ENCODE data around the gene CIPC.

The CIPC gene, protein sequence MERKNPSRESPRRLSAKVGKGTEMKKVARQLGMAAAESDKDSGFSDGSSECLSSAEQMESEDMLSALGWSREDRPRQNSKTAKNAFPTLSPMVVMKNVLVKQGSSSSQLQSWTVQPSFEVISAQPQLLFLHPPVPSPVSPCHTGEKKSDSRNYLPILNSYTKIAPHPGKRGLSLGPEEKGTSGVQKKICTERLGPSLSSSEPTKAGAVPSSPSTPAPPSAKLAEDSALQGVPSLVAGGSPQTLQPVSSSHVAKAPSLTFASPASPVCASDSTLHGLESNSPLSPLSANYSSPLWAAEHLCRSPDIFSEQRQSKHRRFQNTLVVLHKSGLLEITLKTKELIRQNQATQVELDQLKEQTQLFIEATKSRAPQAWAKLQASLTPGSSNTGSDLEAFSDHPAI

DNA sequence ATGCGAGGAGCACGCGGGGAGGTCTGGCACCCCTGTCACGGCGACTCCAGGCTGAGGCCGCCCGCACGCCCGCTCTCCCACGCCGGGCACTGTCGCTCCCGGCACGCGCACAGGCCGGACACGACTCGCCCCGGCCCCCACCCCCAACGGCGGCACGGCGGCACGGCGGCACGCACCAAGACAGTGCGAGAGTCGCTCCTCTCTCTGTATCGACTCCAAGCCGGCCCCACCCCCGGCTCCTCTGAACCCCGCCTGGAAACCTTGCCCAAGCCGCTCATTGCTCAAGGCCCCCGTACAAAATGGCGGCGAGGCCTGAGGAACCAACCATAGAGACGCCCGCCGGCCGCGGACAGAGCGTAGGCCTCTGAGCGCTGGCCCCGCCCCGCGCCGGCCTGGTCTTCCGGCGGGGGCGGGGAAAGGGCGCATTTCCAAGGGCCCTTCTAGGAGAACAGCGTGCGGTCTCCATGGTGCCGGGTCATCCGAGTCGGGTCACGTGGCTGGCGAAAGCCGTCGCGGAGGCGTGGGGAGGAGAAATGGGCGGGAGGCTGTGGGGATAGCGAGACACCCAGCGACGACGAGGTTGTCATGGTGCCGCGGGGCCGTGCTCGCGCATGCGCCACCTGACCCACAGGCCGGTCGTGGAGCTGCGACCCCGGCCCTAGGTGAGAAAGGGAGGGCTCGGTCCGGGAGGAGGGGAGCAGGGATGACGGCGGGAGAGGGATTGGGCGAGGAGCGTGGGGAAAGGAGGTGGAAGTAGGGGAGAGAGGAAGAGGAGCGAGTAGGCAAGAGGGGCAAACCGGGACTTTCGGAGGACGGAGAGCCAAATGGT, at the start of gene CIPC:
Gene CIPC, plus strand, starts transcription at position 559 of the 829 bp plus-strand sequence. CDS start 7,451 bp downstream, outside the sequence.
- Histone ChIP-seq H3K9ac (ENCODE audit: low read depth, low read length) (peak within 1 kb of the TSS; percentile 84), H3K9me3 (ENCODE audit: control insufficient read depth, insufficient read depth, low read length) (no peaks in the 10 kb centered on the region), H3K27me3 (ENCODE audit: control insufficient read depth, insufficient read depth, low read length) (no peaks in the 10 kb centered on the region)

GRCh38 chr14:77051116-77051515, 46.9 kb upstream of the CIPC start:
- Histone ChIP-seq H3K9ac (ENCODE audit: low read depth, low read length) (no peak overlapping the region), H3K4me3 (ENCODE audit: low read depth, low read length) (no peak overlapping the region), H3K36me3 (ENCODE audit: control insufficient read depth, insufficient read depth, low read length) (no peaks in the 10 kb centered on the region), H3K4me1 (ENCODE audit: control insufficient read depth, insufficient read depth, low read length) (peaks cover 6% of the 10 kb centered on the region; the same call in 1 of the 2 replicates), H3K9me3 (ENCODE audit: control insufficient read depth, insufficient read depth, low read length) (0 out of 2 replicates have a peak, but pooled peaks cover 2% of the 10 kb centered on the region), H3K27me3 (ENCODE audit: control insufficient read depth, insufficient read depth, low read length) (no peaks in the 10 kb centered on the region), H3K27ac (ENCODE audit: low read depth, low read length) (no peak overlapping the region)

More for the DNA sequence above, at the start of gene CIPC:
- H3K4me3 ChIP-seq (ENCODE audit: low read depth, low read length) = peak within 1 kb of the TSS; percentile 95
- H3K27ac ChIP-seq (ENCODE audit: low read depth, low read length) = peak within 1 kb of the TSS; percentile 97
- H3K4me1 ChIP-seq (ENCODE audit: control insufficient read depth, insufficient read depth, low read length) = peaks cover 24% of the 10 kb centered on the region
- H3K36me3 ChIP-seq (ENCODE audit: control insufficient read depth, insufficient read depth, low read length) = no peaks in the 10 kb centered on the region

- peaks cover 6% of the 10 kb centered on the region; the same call in 1 of the 2 replicates for H3K4me1 ChIP-seq (ENCODE audit: control insufficient read depth, insufficient read depth, low read length)
- H3K27me3 ChIP-seq (ENCODE audit: control insufficient read depth, insufficient read depth, low read length) = no peaks in the 10 kb centered on the region
- H3K9me3 ChIP-seq (ENCODE audit: control insufficient read depth, insufficient read depth, low read length) = 0 out of 2 replicates have a peak, but pooled peaks cover 2% of the 10 kb centered on the region
- H3K36me3 ChIP-seq (ENCODE audit: control insufficient read depth, insufficient read depth, low read length) = no peaks in the 10 kb centered on the region
- H3K4me3 ChIP-seq (ENCODE audit: low read depth, low read length) = no peak overlapping the region
- H3K27ac ChIP-seq (ENCODE audit: low read depth, low read length) = no peak overlapping the region
- no peak overlapping the region for H3K9ac ChIP-seq (ENCODE audit: low read depth, low read length)
Measured at GRCh38 chr14:77052281-77053044, 45.6 kb upstream of the CIPC start.

- no peak overlapping the region for H3K27ac ChIP-seq (ENCODE audit: low read depth, low read length)
- peaks cover 6% of the 10 kb centered on the region; the same call in 1 of the 2 replicates for H3K4me1 ChIP-seq (ENCODE audit: control insufficient read depth, insufficient read depth, low read length)
- H3K27me3 ChIP-seq (ENCODE audit: control insufficient read depth, insufficient read depth, low read length) = no peaks in the 10 kb centered on the region
- H3K9ac ChIP-seq (ENCODE audit: low read depth, low read length) = no peak overlapping the region
- 0 out of 2 replicates have a peak, but pooled peaks cover 2% of the 10 kb centered on the region for H3K9me3 ChIP-seq (ENCODE audit: control insufficient read depth, insufficient read depth, low read length)
- no peak overlapping the region for H3K4me3 ChIP-seq (ENCODE audit: low read depth, low read length)
- no peaks in the 10 kb centered on the region for H3K36me3 ChIP-seq (ENCODE audit: control insufficient read depth, insufficient read depth, low read length)
Measured at GRCh38 chr14:77053046-77053841, 44.8 kb upstream of the CIPC start.

DNA sequence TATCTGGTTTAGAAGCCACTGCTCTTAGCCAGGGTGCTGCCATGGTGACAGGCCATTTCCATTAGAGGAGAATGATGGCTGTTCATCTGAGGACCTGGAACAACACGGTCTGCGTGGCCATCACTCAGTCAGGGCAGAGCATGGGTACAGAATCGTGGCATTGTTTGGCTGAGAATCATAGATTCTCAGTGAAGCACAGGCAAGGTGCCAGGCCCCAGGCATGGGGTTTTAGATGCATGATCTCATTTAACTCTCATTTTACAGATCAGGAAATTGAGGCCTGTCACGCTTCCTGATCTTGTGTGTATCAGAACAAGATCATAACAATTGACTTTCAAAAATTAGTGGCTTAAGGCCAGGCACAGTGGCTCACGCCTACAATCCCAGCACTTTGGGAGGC, 42.8 kb upstream of the CIPC start:
- Histone ChIP-seq H3K27ac (ENCODE audit: low read depth, low read length) (no peak overlapping the region), H3K4me3 (ENCODE audit: low read depth, low read length) (no peak overlapping the region), H3K4me1 (ENCODE audit: control insufficient read depth, insufficient read depth, low read length) (peaks cover 11% of the 10 kb centered on the region; the same call in 1 of the 2 replicates), H3K27me3 (ENCODE audit: control insufficient read depth, insufficient read depth, low read length) (no peaks in the 10 kb centered on the region), H3K9ac (ENCODE audit: low read depth, low read length) (no peak overlapping the region), H3K9me3 (ENCODE audit: control insufficient read depth, insufficient read depth, low read length) (0 out of 2 replicates have a peak, but pooled peaks cover 2% of the 10 kb centered on the region), H3K36me3 (ENCODE audit: control insufficient read depth, insufficient read depth, low read length) (no peaks in the 10 kb centered on the region)

DNA sequence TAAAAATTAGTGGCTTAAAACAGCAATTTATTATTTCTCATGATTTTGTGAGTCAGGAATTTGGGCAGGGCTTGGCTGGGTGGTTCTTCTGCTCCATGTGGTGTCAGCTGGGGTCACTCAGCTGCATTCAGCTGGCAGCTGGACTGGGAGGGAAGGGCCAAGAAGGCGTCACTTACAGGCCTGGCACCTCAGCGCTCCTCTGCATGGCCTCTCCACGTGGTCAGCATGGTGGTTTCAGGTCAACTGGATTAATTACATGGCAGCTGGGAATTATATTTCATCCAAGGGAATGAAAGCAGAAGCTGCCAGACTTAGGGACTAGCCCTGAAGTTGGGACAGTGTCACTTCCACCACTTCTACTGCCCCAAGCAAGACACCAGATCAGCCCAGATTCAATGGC, 42.1 kb upstream of the CIPC start:
- Histone ChIP-seq H3K4me3 (ENCODE audit: low read depth, low read length) (no peak overlapping the region), H3K36me3 (ENCODE audit: control insufficient read depth, insufficient read depth, low read length) (no peaks in the 10 kb centered on the region), H3K4me1 (ENCODE audit: control insufficient read depth, insufficient read depth, low read length) (peaks cover 11% of the 10 kb centered on the region; the same call in 1 of the 2 replicates), H3K9ac (ENCODE audit: low read depth, low read length) (no peak overlapping the region), H3K9me3 (ENCODE audit: control insufficient read depth, insufficient read depth, low read length) (0 out of 2 replicates have a peak, but pooled peaks cover 2% of the 10 kb centered on the region), H3K27me3 (ENCODE audit: control insufficient read depth, insufficient read depth, low read length) (no peaks in the 10 kb centered on the region), H3K27ac (ENCODE audit: low read depth, low read length) (no peak overlapping the region)

- Histone ChIP-seq H3K9ac (ENCODE audit: low read depth, low read length) (no peak overlapping the region), H3K4me3 (ENCODE audit: low read depth, low read length) (no peak overlapping the region), H3K4me1 (ENCODE audit: control insufficient read depth, insufficient read depth, low read length) (peaks cover 9% of the 10 kb centered on the region; the same call in 1 of the 2 replicates), H3K9me3 (ENCODE audit: control insufficient read depth, insufficient read depth, low read length) (0 out of 2 replicates have a peak, but pooled peaks cover 2% of the 10 kb centered on the region), H3K36me3 (ENCODE audit: control insufficient read depth, insufficient read depth, low read length) (no peaks in the 10 kb centered on the region), H3K27me3 (ENCODE audit: control insufficient read depth, insufficient read depth, low read length) (no peaks in the 10 kb centered on the region), H3K27ac (ENCODE audit: low read depth, low read length) (no peak overlapping the region)
Measured at GRCh38 chr14:77058117-77058516, 39.9 kb upstream of the CIPC start.

- Histone ChIP-seq H3K4me1 (ENCODE audit: control insufficient read depth, insufficient read depth, low read length) (peaks cover 8% of the 10 kb centered on the region; the same call in 1 of the 2 replicates), H3K9ac (ENCODE audit: low read depth, low read length) (no peak overlapping the region), H3K27ac (ENCODE audit: low read depth, low read length) (no peak overlapping the region), H3K36me3 (ENCODE audit: control insufficient read depth, insufficient read depth, low read length) (no peaks in the 10 kb centered on the region), H3K9me3 (ENCODE audit: control insufficient read depth, insufficient read depth, low read length) (0 out of 2 replicates have a peak, but pooled peaks cover 2% of the 10 kb centered on the region), H3K4me3 (ENCODE audit: low read depth, low read length) (no peak overlapping the region), H3K27me3 (ENCODE audit: control insufficient read depth, insufficient read depth, low read length) (no peaks in the 10 kb centered on the region)
Measured at GRCh38 chr14:77058785-77059184, 39.3 kb upstream of the CIPC start.

GRCh38 chr14:77059276-77059915, 38.7 kb upstream of the CIPC start:
- Histone ChIP-seq H3K27me3 (ENCODE audit: control insufficient read depth, insufficient read depth, low read length) (no peaks in the 10 kb centered on the region), H3K27ac (ENCODE audit: low read depth, low read length) (no peak overlapping the region), H3K9me3 (ENCODE audit: control insufficient read depth, insufficient read depth, low read length) (0 out of 2 replicates have a peak, but pooled peaks cover 2% of the 10 kb centered on the region), H3K9ac (ENCODE audit: low read depth, low read length) (no peak overlapping the region), H3K4me3 (ENCODE audit: low read depth, low read length) (no peak overlapping the region), H3K36me3 (ENCODE audit: control insufficient read depth, insufficient read depth, low read length) (no peaks in the 10 kb centered on the region), H3K4me1 (ENCODE audit: control insufficient read depth, insufficient read depth, low read length) (peaks cover 8% of the 10 kb centered on the region; the same call in 1 of the 2 replicates)
